Mesendoderm (in vitro differentiated cells): ENCODE results near the gene MED27.

Experiments used
- DNase-seq: peaks from one replicate; pipeline ENCODE4 v3.0.0; 2013
- H2AK5ac ChIP-seq: 2 replicates; pipeline ENCODE4 v1.6.1; 2013; ENCODE audit warnings: low read length, inconsistent platforms
- H2BK120ac ChIP-seq: 2 replicates; pipeline ENCODE4 v1.6.1; 2013; ENCODE audit warnings: low read depth, mild to moderate bottlenecking, low read length, moderate library complexity, mixed read lengths
- H2BK15ac ChIP-seq: replicated peaks from 2 replicates; pipeline ENCODE4 v1.6.1; 2013; ENCODE audit warnings: low read depth, mild to moderate bottlenecking, moderate library complexity
- H2BK5ac ChIP-seq: 2 replicates; pipeline ENCODE4 v1.6.1; 2013; ENCODE audit warnings: low read length, inconsistent platforms
- H3K18ac ChIP-seq: 2 replicates; pipeline ENCODE4 v1.6.1; 2013; ENCODE audit warnings: mild to moderate bottlenecking, low read length, mixed read lengths
- H3K23ac ChIP-seq: one replicate; pipeline ENCODE4 v1.6.1; 2013; ENCODE audit warnings: low read length
- H3K27ac ChIP-seq: 2 replicates; pipeline ENCODE4 v1.5.1; 2013; ENCODE audit warnings: low read depth, mild to moderate bottlenecking, inconsistent platforms, low read length, moderate library complexity
- H3K27me3 ChIP-seq: 2 replicates; pipeline ENCODE4 v1.6.1; 2013; ENCODE audit warnings: low read length, control low read depth, mild to moderate bottlenecking, inconsistent platforms; ENCODE audit not compliant: insufficient read depth, poor library complexity
- H3K36me3 ChIP-seq: 2 replicates; pipeline ENCODE4 v1.6.1; 2013; ENCODE audit warnings: low read length, inconsistent platforms; ENCODE audit not compliant: control insufficient read depth, insufficient read depth
- H3K4ac ChIP-seq: one replicate; pipeline ENCODE4 v1.6.1; 2013; ENCODE audit warnings: low read depth, mild to moderate bottlenecking, low read length, moderate library complexity
- H3K4me1 ChIP-seq: 2 replicates; pipeline ENCODE4 v1.6.1; 2013; ENCODE audit warnings: low read depth, low read length, inconsistent platforms; ENCODE audit not compliant: control insufficient read depth
- H3K4me2 ChIP-seq: 2 replicates; pipeline ENCODE4 v1.6.1; 2013; ENCODE audit warnings: low read length
- H3K4me3 ChIP-seq: 2 replicates; pipeline ENCODE4 v1.5.1; 2013; ENCODE audit warnings: mild to moderate bottlenecking, low read length
- H3K56ac ChIP-seq: one replicate; pipeline ENCODE4 v1.6.1; 2013; ENCODE audit warnings: low read length
- H3K79me1 ChIP-seq: 2 replicates; pipeline ENCODE4 v1.6.1; 2013; ENCODE audit warnings: low read length, inconsistent platforms
- H3K79me2 ChIP-seq: 2 replicates; pipeline ENCODE4 v1.6.1; 2013; ENCODE audit warnings: mild to moderate bottlenecking, low read length; ENCODE audit not compliant: control insufficient read depth, insufficient read depth
- H3K9ac ChIP-seq: 2 replicates; pipeline ENCODE4 v1.6.1; 2013; ENCODE audit warnings: low read length, inconsistent platforms
- H4K5ac ChIP-seq: one replicate; pipeline ENCODE4 v1.6.1; 2013; ENCODE audit warnings: low read length
- H4K8ac ChIP-seq: one replicate; pipeline ENCODE4 v1.6.1; 2013; ENCODE audit warnings: low read depth, mild to moderate bottlenecking, control low read depth, low read length, moderate library complexity
- WGBS: extraction: QIAGEN DNeasy Blood & Tissue Kit; methylation state at CpG from one replicate; pipeline ENCODE4 v1.1.7; 2013; ENCODE audit warnings: low lambda C conversion rate, missing lambda C conversion rate; ENCODE audit not compliant: insufficient coverage; ENCODE audit errors: extremely low coverage; 5-methylcytosine and 5-hydroxymethylcytosine counted together

MED27 gene

DNA sequence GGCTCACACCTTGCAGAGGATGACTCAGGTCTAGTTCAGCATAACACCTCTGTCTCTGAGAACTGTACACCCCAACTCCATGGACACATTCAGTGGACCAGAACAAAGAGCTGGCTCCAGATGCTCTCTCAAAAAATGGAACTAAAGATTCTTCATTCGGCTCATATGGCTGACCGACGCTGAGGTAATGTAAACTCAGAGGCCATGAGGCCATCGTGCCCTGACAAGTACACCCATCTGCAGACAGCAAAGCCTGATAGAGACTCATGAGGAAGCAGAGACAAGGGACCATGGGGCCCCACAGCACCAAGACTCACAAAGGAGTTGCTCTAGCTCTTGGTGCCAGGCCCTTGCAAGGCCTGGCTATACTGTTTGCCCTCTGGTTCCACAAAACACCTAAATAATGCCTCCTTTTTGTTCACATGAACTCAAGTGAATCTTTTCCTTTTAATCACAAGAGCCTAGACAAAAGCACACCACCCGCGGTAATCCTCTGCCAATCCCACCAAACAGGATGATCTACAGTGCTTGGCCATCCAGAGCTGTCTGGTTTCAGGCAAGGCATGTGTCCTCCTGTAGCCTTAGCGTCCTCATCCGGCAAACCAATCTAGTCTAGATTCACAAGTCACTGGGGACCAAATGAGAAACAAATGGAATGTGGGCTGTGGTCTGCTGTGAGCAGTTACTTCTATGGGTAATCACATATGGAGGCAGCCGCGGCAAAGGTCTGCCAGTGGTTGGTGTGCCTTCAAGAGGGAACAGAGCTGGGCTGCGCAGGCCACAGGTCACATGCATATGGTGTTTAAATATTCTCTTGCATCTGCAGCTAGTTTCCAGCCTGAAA, 22.7 kb downstream of the MED27 start:
- no peak overlapping the region for H3K4ac ChIP-seq
- WGBS: no CpG with 5 or more reads among the region's 11 CpGs
- no peak overlapping the region for H3K56ac ChIP-seq
- no peak overlapping the region for H3K4me2 ChIP-seq
- H2BK120ac ChIP-seq: no peak overlapping the region
- no peak overlapping the region for H3K4me3 ChIP-seq
- DNase-seq: no peak
- H3K27me3 ChIP-seq: no peaks in the 10 kb centered on the region
- no peak overlapping the region for H3K18ac ChIP-seq
- no peak overlapping the region for H3K9ac ChIP-seq
- no peak overlapping the region for H2AK5ac ChIP-seq
- no peaks in the 10 kb centered on the region for H3K36me3 ChIP-seq
- no peak overlapping the region for H2BK15ac ChIP-seq
- H4K8ac ChIP-seq: no peak overlapping the region
- H2BK5ac ChIP-seq: no peak overlapping the region
- peaks cover 2% of the 10 kb centered on the region for H3K4me1 ChIP-seq
- H3K79me1 ChIP-seq: peaks cover 25% of the 10 kb centered on the region
- H3K23ac ChIP-seq: no peak overlapping the region
- H3K27ac ChIP-seq: no peak overlapping the region
- H3K79me2 ChIP-seq: peaks cover 19% of the 10 kb centered on the region
- no peak overlapping the region for H4K5ac ChIP-seq

DNA sequence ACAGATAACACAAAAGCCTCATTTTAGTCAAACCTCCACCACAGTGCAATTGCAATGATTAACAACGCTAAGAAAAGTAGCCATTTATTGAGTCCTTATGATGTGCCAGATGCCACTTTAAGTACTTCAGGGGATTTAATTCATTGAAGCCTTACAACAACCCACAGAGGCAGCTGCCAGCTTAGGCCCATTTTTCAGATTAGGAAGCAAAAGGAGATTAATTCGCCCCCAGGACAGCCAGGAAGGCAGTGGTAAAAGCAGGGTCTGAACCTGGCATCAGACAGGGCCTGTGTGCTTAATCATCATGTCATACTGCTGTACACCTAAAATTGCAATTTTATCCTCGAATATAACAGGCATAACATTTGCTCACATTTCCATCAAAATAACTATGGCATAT, 23.9 kb downstream of the MED27 start:
- no peak overlapping the region for H2BK5ac ChIP-seq
- no peak overlapping the region for H3K4ac ChIP-seq
- H3K9ac ChIP-seq: no peak overlapping the region
- H3K56ac ChIP-seq: no peak overlapping the region
- H3K79me1 ChIP-seq: peaks cover 24% of the 10 kb centered on the region
- DNase-seq: no peak
- H3K27me3 ChIP-seq: no peaks in the 10 kb centered on the region
- H3K18ac ChIP-seq: no peak overlapping the region
- H3K4me1 ChIP-seq: peaks cover 2% of the 10 kb centered on the region
- no peak overlapping the region for H4K5ac ChIP-seq
- no peaks in the 10 kb centered on the region for H3K36me3 ChIP-seq
- no peak overlapping the region for H2BK15ac ChIP-seq
- H2BK120ac ChIP-seq: no peak overlapping the region
- WGBS: no CpG with 5 or more reads among the region's 3 CpGs
- H3K4me3 ChIP-seq: no peak overlapping the region
- no peak overlapping the region for H3K27ac ChIP-seq
- H3K23ac ChIP-seq: no peak overlapping the region
- H3K4me2 ChIP-seq: no peak overlapping the region
- H2AK5ac ChIP-seq: no peak overlapping the region
- peaks cover 20% of the 10 kb centered on the region for H3K79me2 ChIP-seq
- no peak overlapping the region for H4K8ac ChIP-seq

DNA sequence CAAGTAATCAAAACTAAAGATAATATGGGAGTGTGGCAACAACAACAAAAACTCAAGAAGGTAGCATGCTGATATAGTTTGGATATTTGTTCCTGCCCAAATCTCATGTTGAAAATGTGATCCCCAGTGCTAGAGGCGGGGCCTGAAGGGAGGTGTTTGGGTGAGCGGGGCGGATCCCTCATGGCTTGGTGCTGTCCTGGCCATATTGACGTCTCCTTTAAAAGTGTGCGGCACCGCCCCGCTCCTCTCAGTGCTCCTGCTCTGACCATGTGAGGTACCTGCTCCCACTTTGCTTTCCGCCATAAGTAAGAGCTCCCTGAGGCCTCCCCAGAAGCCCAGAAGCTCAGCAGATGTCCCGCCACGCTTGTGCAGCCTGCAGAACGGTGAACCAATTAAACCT, 25.6 kb downstream of the MED27 start:
- H4K5ac ChIP-seq: no peak overlapping the region
- peaks cover 19% of the 10 kb centered on the region for H3K79me2 ChIP-seq
- no peak overlapping the region for H2BK5ac ChIP-seq
- no peak overlapping the region for H2AK5ac ChIP-seq
- H3K4me2 ChIP-seq: no peak overlapping the region
- no peak overlapping the region for H3K9ac ChIP-seq
- H4K8ac ChIP-seq: no peak overlapping the region
- H3K23ac ChIP-seq: no peak overlapping the region
- peaks cover 25% of the 10 kb centered on the region for H3K79me1 ChIP-seq
- H2BK120ac ChIP-seq: no peak overlapping the region
- no peak overlapping the region for H2BK15ac ChIP-seq
- peaks cover 2% of the 10 kb centered on the region for H3K4me1 ChIP-seq
- no peak for DNase-seq
- H3K27me3 ChIP-seq: no peaks in the 10 kb centered on the region
- H3K4me3 ChIP-seq: no peak overlapping the region
- WGBS: no CpG with 5 or more reads among the region's 11 CpGs
- H3K56ac ChIP-seq: no peak overlapping the region
- no peaks in the 10 kb centered on the region for H3K36me3 ChIP-seq
- no peak overlapping the region for H3K18ac ChIP-seq
- H3K4ac ChIP-seq: no peak overlapping the region
- no peak overlapping the region for H3K27ac ChIP-seq

DNA sequence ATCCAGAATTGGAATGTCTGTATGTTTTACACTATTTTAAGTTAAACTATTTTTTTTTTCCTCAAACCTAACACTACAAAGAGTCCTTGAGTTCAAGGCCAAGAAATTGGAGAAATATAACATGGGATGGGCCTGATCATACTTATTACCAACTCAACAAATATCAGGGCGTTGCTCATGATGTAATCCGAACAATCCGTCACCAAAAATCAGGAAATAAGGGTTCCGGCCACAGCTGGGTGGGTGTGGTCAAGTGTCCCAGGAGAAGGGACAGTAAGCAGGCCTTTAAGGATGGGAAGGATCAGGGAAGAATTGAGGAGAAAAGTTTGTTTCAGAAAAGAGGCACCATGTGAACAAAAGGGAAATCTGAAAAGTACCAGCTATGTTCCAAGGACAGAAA, 29.8 kb downstream of the MED27 start:
- no peak overlapping the region for H3K27ac ChIP-seq
- no peak overlapping the region for H2BK120ac ChIP-seq
- H3K79me2 ChIP-seq: peaks cover 4% of the 10 kb centered on the region
- no peak overlapping the region for H3K23ac ChIP-seq
- H2BK5ac ChIP-seq: no peak overlapping the region
- H4K5ac ChIP-seq: no peak overlapping the region
- H3K36me3 ChIP-seq: no peaks in the 10 kb centered on the region
- no peak overlapping the region for H2BK15ac ChIP-seq
- peaks cover 2% of the 10 kb centered on the region for H3K4me1 ChIP-seq
- DNase-seq: no peak
- H3K79me1 ChIP-seq: peaks cover 16% of the 10 kb centered on the region
- H3K18ac ChIP-seq: no peak overlapping the region
- H3K9ac ChIP-seq: no peak overlapping the region
- H3K27me3 ChIP-seq: no peaks in the 10 kb centered on the region
- H3K4me3 ChIP-seq: no peak overlapping the region
- H3K4me2 ChIP-seq: no peak overlapping the region
- H3K56ac ChIP-seq: no peak overlapping the region
- no peak overlapping the region for H3K4ac ChIP-seq
- H4K8ac ChIP-seq: no peak overlapping the region
- H2AK5ac ChIP-seq: no peak overlapping the region
- no CpG with 5 or more reads among the region's 4 CpGs for WGBS

DNA sequence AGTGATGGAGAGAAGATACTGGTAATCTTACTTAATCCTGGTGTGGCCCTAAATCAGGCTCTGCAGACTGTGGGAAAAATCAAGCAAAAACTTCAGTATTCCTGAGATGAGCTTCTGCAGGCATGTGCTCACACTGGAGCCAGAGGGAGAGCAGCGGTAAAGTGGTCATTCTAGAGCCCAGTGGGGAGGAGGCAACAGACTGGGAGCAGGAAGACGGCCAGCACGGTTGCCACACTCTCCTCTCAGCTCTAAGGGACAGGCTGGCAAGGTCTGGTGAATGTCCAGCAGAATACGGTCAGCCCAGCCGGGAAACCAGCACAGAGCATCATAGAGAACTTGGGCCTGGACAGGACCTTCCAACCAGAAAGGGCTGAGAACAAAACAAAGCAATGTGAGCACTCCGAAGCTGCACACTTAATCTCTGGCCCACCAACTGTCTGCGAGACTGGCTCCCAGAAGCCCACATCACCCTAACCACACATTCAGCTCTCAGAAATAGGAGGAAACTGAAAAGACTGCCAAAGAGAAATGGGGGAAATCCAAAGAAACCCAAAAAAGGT, 30.3 kb downstream of the MED27 start:
- no peak overlapping the region for H3K4me2 ChIP-seq
- peaks cover 2% of the 10 kb centered on the region for H3K79me2 ChIP-seq
- no peaks in the 10 kb centered on the region for H3K27me3 ChIP-seq
- H4K5ac ChIP-seq: no peak overlapping the region
- no peak overlapping the region for H2BK5ac ChIP-seq
- H3K23ac ChIP-seq: no peak overlapping the region
- peaks cover 15% of the 10 kb centered on the region for H3K79me1 ChIP-seq
- H4K8ac ChIP-seq: no peak overlapping the region
- no CpG with 5 or more reads among the region's 7 CpGs for WGBS
- no peak for DNase-seq
- no peak overlapping the region for H3K27ac ChIP-seq
- no peaks in the 10 kb centered on the region for H3K4me1 ChIP-seq
- H2BK120ac ChIP-seq: no peak overlapping the region
- no peaks in the 10 kb centered on the region for H3K36me3 ChIP-seq
- H3K9ac ChIP-seq: no peak overlapping the region
- H3K18ac ChIP-seq: no peak overlapping the region
- no peak overlapping the region for H2BK15ac ChIP-seq
- no peak overlapping the region for H2AK5ac ChIP-seq
- H3K4ac ChIP-seq: no peak overlapping the region
- H3K56ac ChIP-seq: no peak overlapping the region
- no peak overlapping the region for H3K4me3 ChIP-seq
